Activated CD4-positive, alpha-beta memory T cell treated with anti-CD3 and anti-CD28 coated beads for 36 hours (primary cell): Measurements from ENCODE around the gene HJV. TPM values are rescaled to one million over a fixed set of nuclear protein-coding genes. Genes with fewer than 3 reads are reported as not detected.

Experiments used
- CTCF ChIA-PET: fragments of 350-600 bp; sonication (Branson Sonifier 250); formaldehyde crosslinking; loops from one replicate; lab custom pipeline; 2021; ENCODE audit warnings: antibody characterized with exemption, inconsistent platforms; lab: Charles Lee
- POLR2A ChIA-PET: fragments of 350-600 bp; sonication (Branson Sonifier 250); formaldehyde crosslinking; loops from one replicate; lab custom pipeline; 2021; ENCODE audit warnings: antibody characterized with exemption; lab: Charles Lee
- DNase-seq: peaks from one replicate; pipeline ENCODE4 v3.0.0-alpha.2; 2020
- H3K27ac Mint-ChIP-seq: one replicate; pipeline ENCODE4 v1.8.0; 2021; ENCODE audit warnings: mixed read lengths
- H3K27me3 Mint-ChIP-seq: one replicate; pipeline ENCODE4 v1.8.0; 2021; ENCODE audit warnings: mixed read lengths
- H3K36me3 Mint-ChIP-seq: one replicate; pipeline ENCODE4 v1.8.0; 2021; ENCODE audit warnings: mixed read lengths
- H3K4me1 Mint-ChIP-seq: one replicate; pipeline ENCODE4 v1.8.0; 2021; ENCODE audit warnings: low read depth, mixed read lengths
- H3K4me3 Mint-ChIP-seq: one replicate; pipeline ENCODE4 v1.8.0; 2021; ENCODE audit warnings: mild to moderate bottlenecking, mixed read lengths
- H3K9me3 Mint-ChIP-seq: one replicate; pipeline ENCODE4 v1.8.0; 2021; ENCODE audit warnings: mixed read lengths
- intact Hi-C: fragments of 100-400 bp; cut with micrococcal nuclease; formaldehyde crosslinking; loops from one replicate; pipeline ENCODE4 v1.15.1; 2023
- total RNA-seq, 2 experiments: library from RNA; stranded (reverse); gene quantifications; one replicate each; pipeline ENCODE4 v1.2.3, GENCODE V29; 2021

The HJV gene
- total RNA-seq, 2 experiments from 2014 or later, result not detected

DNA sequence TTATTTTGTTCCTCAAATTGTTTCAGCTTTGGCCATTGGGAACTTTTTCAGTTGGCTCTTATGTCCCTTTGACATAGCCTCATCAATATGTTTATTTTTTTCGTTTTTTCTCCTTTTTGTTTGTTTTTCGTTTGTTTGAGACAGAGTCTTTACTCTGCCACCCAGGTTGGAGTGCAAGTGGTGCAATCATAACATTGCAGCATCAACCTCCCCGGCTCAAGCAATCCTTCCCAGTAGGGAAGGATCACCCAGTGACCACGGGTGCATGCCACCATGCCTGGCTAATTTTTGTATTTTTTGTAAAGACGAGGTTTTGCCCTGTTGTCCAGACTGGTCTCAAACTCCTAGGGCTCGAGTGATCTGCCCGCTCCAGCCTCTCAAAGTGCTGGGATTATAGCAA lies 49.0 kb downstream of the HJV start:
- no peak overlapping the region for H3K4me3 Mint-ChIP-seq
- peaks cover under 1% of the 10 kb centered on the region for H3K9me3 Mint-ChIP-seq
- H3K4me1 Mint-ChIP-seq, result peaks cover 10% of the 10 kb centered on the region
- intact Hi-C loops, result no loop called here
- H3K27ac Mint-ChIP-seq, result no peak overlapping the region
- ChIA-PET POLR2A (interaction anchor here (0.8 kb wide), 2 partner anchors 8 to 54 kb away, joined by 3 read pairs; partner anchors contain the start of genes ANKRD34A, PEX11B and POLR3GL), CTCF (interaction anchor here (0.8 to 1.3 kb wide), 4 partner anchors 35 to 47 kb away, joined by 3 to 4 read pairs (median 3); no protein-coding TSS in a partner anchor)
- H3K36me3 Mint-ChIP-seq, result peaks cover under 1% of the 10 kb centered on the region
- DNase-seq, result no peak
- H3K27me3 Mint-ChIP-seq, result no peaks in the 10 kb centered on the region

Other genes starting within 250 kb of the HJV start
- 10 to 100 TPM; 10.1 TPM for gene RNF115, start 197.6 kb downstream of the HJV start, total RNA-seq
- 10 to 100 TPM; 27.3 to 28.9 TPM for gene POLR3C, start 197.5 kb downstream of the HJV start, total RNA-seq
- 1 to 10 TPM; 2.8 to 3.8 TPM for gene NUDT17, start 176.1 kb downstream of the HJV start, total RNA-seq
- gene PIAS3, start 162.7 kb downstream of the HJV start, total RNA-seq, result 10 to 100 TPM; 17.8 to 17.9 TPM
- gene ANKRD35, start 135.9 kb downstream of the HJV start, total RNA-seq, result under 1 TPM; 0.24 to 0.36 TPM
- gene ITGA10, start 111.7 kb downstream of the HJV start, total RNA-seq, result 1 to 10 TPM; 1.0 to 1.1 TPM
- gene PEX11B, start 103.0 kb downstream of the HJV start, total RNA-seq, result 10 to 100 TPM; 22.8 to 25.6 TPM
- gene RBM8A, start 94.3 kb downstream of the HJV start, total RNA-seq, result 100 to 1,000 TPM; 275 to 277 TPM
- 10 to 100 TPM; 46.6 to 47.8 TPM for gene LIX1L, start 63.7 kb downstream of the HJV start, total RNA-seq
- gene ANKRD34A, start 57.2 kb downstream of the HJV start, total RNA-seq, result 1 to 10 TPM; 4.6 to 4.7 TPM
- gene POLR3GL, start 57.0 kb downstream of the HJV start, total RNA-seq, result 10 to 100 TPM; 27.3 to 30.9 TPM
- gene TXNIP, start 25.2 kb downstream of the HJV start, total RNA-seq, result 10 to 100 TPM; 82.6 to 88.8 TPM
- gene NBPF10, start 123.1 kb upstream of the HJV start, total RNA-seq, result 1 to 10 TPM; 1.5 to 1.7 TPM
- 10 to 100 TPM; 24.1 to 27.5 TPM for gene NOTCH2NLA, start 207.3 kb upstream of the HJV start, total RNA-seq